CD4-positive, alpha-beta T cell treated with Interleukin-2 at 100 ng/mL for 4 hours (primary cell): ENCODE results near the gene GPC6.

Experiments
- DNase-seq: peaks from one replicate; pipeline ENCODE4 v3.0.0-alpha.2; 2020; ENCODE audit warnings: low spot score

Gene GPC6

DNA sequence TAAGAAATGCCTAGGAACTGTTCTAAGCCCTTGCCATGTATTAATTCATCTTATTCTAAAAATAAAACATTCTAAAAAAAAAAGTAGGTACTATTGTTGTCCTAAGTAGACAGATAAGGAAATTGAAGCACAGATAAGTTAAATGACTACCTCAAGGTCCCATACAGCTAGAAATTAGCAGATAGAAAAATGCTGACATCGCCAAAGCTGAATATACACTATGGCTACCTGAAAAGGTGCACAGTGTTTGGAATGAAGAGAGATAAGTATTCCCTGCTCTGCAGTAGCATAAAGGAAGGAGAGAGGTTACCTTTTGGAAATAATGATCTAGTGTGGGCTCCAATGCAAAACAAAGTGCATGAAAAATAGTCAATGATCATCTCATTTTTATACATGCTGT, 1187.5 kb downstream of the GPC6 start:
- no peak for DNase-seq

DNA sequence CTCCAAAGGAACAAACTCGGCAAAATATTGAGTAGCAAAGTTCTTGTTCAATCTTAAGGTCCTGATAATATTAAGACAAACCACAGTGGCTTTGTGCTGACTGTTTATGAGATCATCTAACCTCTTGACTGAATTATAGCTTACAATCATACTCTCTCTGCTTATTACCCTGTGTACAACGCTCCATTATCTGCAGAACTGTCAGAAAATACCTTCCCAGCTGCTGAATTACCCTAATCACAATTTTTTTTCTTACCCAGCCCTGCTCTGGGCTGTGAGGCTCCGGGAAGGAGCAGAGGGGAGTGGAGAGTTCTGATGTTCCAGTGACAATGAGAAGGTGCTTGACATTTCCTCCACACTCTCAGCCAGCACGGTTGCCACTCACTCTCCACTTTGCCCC, 1188.1 kb downstream of the GPC6 start:
- DNase-seq = no peak

DNA sequence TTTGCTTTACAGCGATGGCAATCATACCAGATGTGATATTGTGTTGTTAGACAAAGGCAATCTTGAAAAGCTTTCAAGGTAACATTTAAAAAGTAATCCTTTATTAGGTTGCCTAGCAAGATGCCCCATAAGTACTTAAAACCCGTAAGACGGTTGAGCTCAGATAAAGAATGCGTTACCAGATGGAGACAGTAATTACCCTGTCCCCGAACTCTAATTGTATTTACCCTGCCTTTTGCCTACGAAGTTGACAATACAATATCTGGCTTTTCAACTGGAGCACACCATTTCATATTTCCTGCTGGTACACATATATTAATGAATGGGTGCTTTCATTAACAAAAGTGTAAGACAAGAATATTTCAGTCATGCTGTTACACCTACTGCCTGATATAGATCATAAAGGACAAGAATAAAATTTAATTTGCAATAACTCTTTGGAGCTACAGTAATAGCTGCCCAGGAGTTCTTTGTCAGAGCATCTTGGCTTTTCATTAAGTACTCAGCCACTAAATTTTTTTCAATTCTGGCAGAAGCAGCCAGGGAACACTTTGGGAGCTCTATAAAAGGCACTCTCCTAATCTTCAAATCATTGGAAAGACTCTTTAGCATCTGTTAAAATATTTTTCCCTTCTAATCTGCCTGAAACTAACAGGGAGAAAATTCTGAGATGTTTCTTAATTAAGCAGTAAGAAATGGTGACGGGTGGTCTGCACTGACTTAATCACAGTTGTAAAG, 1189.1 kb downstream of the GPC6 start:
- DNase-seq = no peak

DNA sequence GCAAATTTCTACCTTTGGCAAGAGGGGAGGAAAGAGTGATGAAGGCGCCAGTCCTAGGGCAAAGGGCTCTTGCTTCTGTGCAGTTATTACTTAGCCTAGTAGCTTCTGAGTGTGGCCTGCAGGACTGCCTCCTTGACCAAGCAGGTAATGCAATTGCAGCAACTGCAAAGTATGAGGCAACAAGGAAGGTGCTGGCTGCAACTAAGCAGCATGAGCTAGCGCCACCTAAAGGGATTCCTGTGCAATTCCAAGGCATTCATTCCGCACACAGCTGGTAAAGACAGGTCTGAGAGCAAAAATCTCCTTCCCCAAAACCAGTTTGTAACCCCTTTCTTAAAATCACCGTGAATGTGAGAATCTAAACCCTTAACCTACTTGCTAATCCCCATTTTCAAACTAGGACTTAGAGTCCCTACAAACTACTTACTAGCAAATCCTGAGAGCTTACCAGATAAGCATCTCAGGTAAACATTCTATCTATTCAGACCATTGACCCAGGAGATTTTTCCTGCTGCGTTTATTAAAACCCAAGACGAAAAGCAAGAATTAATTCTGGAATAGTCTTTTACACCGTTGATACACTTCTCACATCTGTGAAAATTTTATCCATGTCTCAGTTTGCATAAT, 1190.0 kb downstream of the GPC6 start:
- DNase-seq = no peak

DNA sequence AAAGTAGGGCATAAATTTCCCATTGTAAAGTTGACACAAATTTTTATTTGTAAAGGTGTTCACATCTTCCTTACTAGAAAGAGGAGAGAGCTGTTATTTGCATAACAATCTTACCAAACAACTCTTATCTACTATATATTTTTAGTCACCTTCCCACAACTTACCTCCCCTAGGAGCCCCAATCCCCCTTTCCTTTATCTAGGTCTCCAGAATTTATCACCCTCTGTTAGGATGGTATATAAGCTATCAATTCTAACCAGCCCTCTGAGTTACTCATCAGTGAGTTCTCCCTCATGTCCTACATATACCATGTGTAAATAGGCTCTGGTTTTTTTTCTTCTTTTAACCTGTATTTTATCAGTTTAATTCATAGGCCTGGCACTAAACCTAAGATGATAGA, 1190.7 kb downstream of the GPC6 start:
- DNase-seq = no peak

DNA sequence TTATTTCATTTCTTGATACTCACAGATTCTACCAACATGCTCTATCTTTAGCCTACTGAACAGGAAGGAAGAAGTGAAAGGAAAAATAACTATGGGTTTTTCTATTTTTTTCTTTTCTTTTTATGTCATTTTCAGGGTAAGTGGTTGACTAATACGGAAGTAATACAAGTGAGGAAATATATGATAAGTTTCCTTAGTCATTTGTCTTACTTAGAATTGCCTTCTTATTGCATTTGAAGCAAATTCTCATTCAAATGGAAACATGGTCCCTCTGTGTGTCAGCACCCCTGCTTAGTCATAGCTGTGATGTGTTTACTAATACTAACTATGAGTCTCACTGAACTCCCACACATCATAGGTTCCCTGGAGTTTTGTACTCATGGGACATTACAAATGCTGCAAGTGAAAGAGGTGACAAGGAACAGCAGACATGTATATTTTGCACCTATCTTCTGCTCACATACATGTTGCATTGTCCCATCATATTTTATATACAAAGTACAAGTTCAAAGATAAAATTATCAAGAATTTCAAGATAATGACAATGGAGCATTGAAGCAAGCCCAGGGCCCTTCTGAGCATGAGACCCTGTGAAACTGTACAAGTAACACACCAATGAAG, 1192.8 kb downstream of the GPC6 start:
- DNase-seq = peak; percentile 22

DNA sequence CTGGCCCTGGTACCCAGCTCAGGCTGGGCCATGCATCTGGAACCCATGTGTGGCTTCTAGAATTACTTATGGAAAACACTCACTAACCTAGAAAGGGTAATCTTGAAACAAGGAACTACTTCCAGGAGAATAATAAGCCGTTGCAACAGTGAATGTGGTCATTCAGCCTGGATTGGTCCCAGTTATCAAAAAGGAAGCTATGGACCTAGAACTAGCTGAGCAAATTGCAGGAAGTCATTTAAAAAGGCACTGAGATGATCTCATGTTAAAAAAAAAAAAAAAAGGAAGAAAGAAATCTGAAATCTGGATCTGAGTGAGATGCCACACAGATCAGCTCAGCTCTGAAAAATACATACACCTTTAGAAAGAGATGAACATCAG, 1193.3 kb downstream of the GPC6 start:
- DNase-seq = no peak

DNA sequence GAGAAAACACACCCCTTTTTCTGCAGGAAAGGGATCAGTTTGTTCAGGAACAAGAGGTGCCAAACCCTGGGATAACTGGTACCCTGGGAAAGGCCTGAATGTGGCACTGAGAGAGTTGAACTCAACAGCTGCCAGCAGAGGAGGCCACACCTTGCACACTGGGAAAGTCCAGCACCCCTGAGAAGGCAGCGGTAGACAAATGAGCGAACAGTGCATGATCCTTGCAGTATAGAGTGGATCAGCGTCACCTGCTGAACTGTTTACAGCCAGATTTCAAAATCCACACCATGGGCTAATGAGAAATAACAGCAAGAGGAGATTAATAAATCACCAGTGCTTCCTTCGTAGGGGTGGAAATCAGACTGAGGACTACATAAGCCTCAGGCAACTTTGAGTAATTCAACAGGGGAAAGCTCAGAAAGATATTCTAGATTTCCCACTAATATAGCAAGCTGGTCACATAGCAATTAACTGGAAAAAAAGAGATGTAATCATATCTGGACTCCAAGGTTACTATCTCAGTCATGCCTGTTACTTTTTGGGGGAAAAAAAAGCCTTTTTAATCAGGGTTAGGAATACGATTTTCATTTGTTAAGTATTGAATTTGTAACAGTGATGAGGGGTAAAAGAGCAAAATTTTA, 1200.8 kb downstream of the GPC6 start:
- DNase-seq = no peak

DNA sequence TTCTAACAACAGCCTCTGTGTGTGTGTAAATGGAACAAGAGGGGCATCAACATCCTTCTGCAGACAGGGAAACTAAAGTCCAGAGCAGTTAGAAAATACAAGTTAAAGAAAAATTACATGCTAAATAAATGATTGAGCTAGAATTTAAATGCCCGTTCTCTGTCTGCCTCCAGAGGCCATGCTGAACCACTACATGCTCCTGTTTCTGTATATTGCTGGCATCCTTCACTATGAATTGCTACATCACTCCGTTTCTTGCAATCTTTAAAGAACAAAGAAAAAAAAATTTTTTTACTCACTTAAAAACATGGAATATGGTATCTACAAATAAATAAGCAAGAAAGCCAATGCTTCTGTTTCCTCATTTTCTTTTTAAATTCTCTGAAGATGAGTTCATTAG, 1205.0 kb downstream of the GPC6 start:
- DNase-seq = no peak

DNA sequence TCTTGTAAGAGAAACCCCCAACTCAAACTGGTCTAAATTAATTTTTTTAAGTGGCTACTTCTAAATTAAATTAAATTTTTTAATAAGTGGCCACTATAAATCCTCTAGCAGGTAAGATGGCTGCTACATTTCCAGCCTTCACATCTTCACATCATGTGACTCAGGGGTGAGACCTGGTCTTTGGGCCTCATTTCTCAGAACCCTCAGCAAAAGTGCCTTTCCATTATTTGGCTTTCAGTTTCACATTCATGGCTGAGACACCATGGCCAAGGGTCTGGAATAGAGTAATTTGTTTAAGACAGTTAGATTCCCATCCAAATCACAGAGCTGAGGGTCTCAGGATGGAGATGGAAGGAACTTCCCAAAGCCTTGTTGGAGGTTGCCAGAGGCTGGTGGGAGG, 1205.4 kb downstream of the GPC6 start:
- DNase-seq = no peak

DNA sequence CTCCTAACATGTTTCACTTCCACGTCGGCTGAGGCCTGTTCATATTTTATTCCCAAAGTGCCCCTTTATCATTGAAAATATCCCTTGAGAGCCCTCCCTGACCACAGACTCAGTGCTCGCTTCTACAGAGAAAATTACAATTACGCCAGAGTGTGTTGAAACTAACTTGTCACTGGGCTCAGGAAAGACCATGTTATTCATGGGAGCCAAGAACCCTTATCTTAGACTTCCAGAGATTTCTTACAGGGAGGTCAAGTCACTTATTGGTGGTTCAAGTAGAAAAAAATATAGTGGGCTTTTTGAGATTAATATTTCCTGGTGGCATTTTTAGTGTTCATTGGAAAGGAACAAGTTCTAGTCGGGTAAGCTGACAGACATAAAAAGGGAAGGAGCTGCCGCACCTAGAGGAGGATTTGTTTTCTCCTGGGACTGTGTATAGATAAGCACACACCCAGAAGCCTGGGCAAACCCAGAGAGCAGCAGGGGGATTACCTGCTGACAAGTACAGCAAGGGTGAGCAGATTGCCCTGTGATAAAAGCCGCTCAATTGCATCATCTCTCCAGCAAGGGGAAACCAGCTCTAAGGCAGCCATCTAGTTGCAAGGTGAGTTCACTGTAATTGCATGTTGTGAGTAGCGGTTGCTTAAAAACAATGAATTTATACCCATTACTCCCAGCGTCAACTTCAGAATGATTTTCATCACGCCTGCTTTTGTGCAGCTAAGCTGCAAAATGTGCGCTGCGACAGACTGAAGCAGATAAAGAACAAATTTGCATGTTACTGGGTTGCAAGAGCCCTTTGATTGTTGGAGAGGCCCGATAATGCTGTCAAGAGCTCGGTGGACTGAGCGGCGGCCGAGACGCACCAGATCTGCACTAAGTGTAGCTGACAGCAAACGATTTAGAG, 1206.7 kb downstream of the GPC6 start:
- DNase-seq = no peak

DNA sequence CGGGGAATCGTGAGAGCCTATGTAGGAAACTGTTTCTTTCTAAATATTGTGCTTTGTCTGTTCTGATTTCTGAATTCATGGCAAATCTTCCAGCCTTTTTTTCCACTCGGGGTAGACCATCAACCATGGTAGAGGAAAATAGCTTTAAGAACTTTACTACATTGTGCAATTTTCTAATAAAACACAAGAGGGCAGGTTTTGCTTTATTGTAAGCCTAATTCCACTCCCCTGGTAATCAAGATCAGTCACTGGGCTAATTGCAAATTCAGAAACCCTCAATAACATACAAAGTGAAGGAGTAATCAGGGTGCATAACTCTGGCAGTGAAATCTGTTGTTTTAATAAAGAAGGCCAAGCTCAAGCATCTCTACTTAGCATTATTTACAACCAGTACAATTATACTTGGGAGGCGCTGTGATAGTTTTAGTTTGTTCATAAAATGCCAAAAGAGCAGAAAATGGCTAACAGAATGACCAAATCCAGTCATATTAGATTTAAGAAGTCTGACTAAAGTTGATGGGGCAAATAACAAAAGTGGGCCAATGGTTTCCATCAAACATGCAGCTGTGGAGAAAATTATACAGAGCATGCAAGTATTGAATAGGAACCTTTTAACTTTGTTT, 1209.1 kb downstream of the GPC6 start:
- peak; percentile 56 for DNase-seq

DNA sequence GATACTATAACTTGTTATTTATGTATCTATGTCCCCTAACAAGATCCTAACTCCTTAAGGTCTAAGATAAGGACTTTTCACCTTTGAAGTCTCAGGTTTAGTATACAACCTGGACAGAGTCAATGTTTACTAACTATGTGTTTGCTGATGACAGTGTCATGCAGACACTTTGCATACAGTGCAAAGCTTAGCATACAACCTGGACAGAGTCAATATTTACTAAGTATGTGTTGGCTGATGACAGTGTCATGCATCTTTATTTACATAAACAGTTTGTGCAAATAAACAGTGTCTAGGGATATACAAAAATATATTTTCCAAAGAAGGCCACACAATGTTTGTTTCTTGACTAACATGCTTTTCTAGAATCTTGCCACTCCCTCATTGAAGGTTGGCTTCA, 1218.2 kb downstream of the GPC6 start:
- no peak for DNase-seq

DNA sequence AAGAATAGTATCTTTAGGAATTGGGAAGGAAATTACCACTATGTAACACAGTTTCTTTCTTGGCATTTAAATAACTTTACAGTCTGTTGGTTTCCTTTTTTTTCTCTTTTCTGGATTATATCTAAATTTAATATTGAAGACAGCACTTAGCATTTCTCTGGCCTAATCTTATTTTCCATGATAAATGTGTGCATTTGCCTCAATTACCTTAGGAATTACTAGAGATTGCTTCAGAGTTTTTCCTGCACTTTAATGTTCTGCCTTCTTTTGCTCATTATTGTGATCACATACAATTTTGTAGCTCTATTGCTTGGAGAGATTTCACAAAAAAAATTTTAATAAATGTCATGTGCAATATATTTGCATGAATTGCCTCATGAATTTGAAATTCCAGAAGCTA, 1227.7 kb downstream of the GPC6 start:
- no peak for DNase-seq

DNA sequence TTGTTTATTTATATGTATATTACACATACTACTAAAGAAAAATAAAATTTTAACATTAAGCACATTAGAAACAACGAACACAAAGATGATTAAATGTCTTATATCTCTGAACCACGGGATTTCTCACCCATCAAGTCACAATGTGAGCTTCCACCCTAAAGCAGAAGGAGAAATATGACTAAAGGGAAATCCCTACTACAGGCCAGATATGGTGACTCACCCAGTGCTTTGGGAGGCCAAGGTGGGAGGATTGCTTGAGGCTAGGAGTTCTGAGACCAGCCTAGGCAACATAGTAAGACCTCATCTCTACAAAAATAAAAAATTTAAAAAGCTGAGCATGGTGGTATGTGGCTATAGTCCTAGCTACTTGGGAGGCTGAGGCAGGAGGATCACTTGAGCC, 1228.3 kb downstream of the GPC6 start:
- no peak for DNase-seq

DNA sequence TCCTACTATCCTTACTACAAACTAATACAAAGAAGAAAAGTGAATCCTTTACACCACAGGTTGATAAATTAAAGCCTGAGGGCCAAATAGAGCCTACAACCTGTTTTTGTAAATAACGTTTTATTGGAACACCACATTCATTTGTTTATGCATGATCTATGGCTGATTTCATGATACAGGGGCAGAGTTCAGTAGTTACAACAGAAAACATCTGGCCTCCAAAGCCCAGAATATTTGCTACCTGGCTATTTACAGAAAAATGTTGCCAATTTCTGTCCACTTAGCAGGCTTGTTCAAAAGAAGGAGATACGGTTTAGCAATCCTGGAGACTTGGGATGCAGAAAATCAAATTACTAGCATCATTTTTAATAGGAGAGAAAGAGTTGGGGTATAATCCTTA, 1228.8 kb downstream of the GPC6 start:
- DNase-seq = no peak
